NT2/D1 (cell line): Measurements from ENCODE around the gene PLOD1.

Experiments
- YY1 ChIP-seq: IDR thresholded peaks from 2 replicates; pipeline ENCODE4 v1.6.1; 2011; ENCODE audit not compliant: insufficient read length, insufficient read depth
- ZNF274 ChIP-seq: IDR thresholded peaks from 2 replicates; pipeline ENCODE4 v1.6.1; 2011; ENCODE audit warnings: mild to moderate bottlenecking, low read depth, low read length

GRCh38 chr1:11912000-11912399, 22.5 kb upstream of the PLOD1 start:
- TF ChIP-seq ZNF274 (no peak), YY1 (no peak)
